HepG2 (cell line): Measurements from ENCODE around the gene SLC16A3. TPM values are rescaled to one million over a fixed set of nuclear protein-coding genes. Genes with fewer than 3 reads are reported as not detected.

Experiments
- HINFP ChIP-seq: sonication (generic); formaldehyde crosslinking; IDR thresholded peaks from 2 replicates; pipeline ENCODE4 v1.4.0; 2020; ENCODE audit warnings: low read depth, mild to moderate bottlenecking, missing genetic modification reagents
- JUND ChIP-seq: sonication (generic); formaldehyde crosslinking; IDR thresholded peaks from 2 replicates; pipeline ENCODE4 v1.8.0; 2022; ENCODE audit warnings: mild to moderate bottlenecking, missing genetic modification reagents
- MAF1 ChIP-seq: sonication (generic); formaldehyde crosslinking; IDR thresholded peaks from 2 replicates; pipeline ENCODE4 v1.5.0; 2020; ENCODE audit warnings: missing genetic modification reagents, borderline replicate concordance
- POGZ ChIP-seq: sonication (generic); formaldehyde crosslinking; IDR thresholded peaks from 2 replicates; pipeline ENCODE4 v1.4.0; 2020; ENCODE audit warnings: mild to moderate bottlenecking, missing genetic modification reagents
- POLR2G ChIP-seq: fragments of 200-400 bp; formaldehyde crosslinking; IDR thresholded peaks from 2 replicates; pipeline ENCODE4 v1.6.1; 2018; ENCODE audit warnings: mild to moderate bottlenecking, low read depth, low read length, moderate library complexity
- SP1 ChIP-seq, 2 experiments: fragments of 450-650 bp in 1 of 2; sonication (generic) in 1 of 2; formaldehyde crosslinking in 1 of 2; IDR thresholded peaks; 2 replicates each; pipeline versions ENCODE4 v1.4.0 to v1.6.1; 2016 to 2020; ENCODE audit warnings: missing genetic modification reagents in 1 of 2
- TEAD3 ChIP-seq: optimal IDR thresholded peaks from 2 replicates; pipeline ENCODE3; 2016; ENCODE audit warnings: borderline replicate concordance
- ZBTB2 ChIP-seq: sonication (generic); formaldehyde crosslinking; IDR thresholded peaks from 2 replicates; pipeline ENCODE4 v1.8.0; 2022; ENCODE audit warnings: low read depth, missing genetic modification reagents
- ZFP41 ChIP-seq: sonication (generic); formaldehyde crosslinking; IDR thresholded peaks from 2 replicates; pipeline ENCODE4 v1.4.0; 2020; ENCODE audit warnings: mild to moderate bottlenecking, missing genetic modification reagents, borderline replicate concordance
- ZNF10 ChIP-seq: sonication (generic); formaldehyde crosslinking; IDR thresholded peaks from 2 replicates; pipeline ENCODE4 v1.4.0; 2020; ENCODE audit warnings: mild to moderate bottlenecking, low read depth, missing genetic modification reagents, borderline replicate concordance
- ZNF274 ChIP-seq: sonication (generic); formaldehyde crosslinking; IDR thresholded peaks from 2 replicates; pipeline ENCODE4 v1.5.1; 2020; ENCODE audit warnings: mild to moderate bottlenecking, missing genetic modification reagents
- ZNF550 ChIP-seq: sonication (generic); formaldehyde crosslinking; IDR thresholded peaks from 2 replicates; pipeline ENCODE4 v1.4.0; 2020; ENCODE audit warnings: mild to moderate bottlenecking, missing genetic modification reagents, borderline replicate concordance
- ZNF580 ChIP-seq: IDR thresholded peaks from 2 replicates; pipeline ENCODE4 v1.6.1; 2016; ENCODE audit warnings: low read depth, borderline replicate concordance
- ZNF652 ChIP-seq: IDR thresholded peaks from 2 replicates; pipeline ENCODE4 v1.6.1; 2016; ENCODE audit warnings: low read depth, borderline replicate concordance
- ZNF703 ChIP-seq: sonication (generic); formaldehyde crosslinking; IDR thresholded peaks from 2 replicates; pipeline ENCODE4 v1.5.1; 2020; ENCODE audit warnings: missing genetic modification reagents, mild to moderate bottlenecking, moderate library complexity, borderline replicate concordance
- ZNF776 ChIP-seq: sonication (generic); formaldehyde crosslinking; IDR thresholded peaks from 2 replicates; pipeline ENCODE4 v1.4.0; 2020; ENCODE audit warnings: mild to moderate bottlenecking, missing genetic modification reagents
- polyA plus RNA-seq, 8 experiments: library from polyadenylated mRNA; depleted of rRNA in 3 of 8; stranded (reverse) in 7 of 8; unstranded in 1 of 8; fragments of >200 nt; fragmentation: Illumina TruSeq in 4 of 8; extraction: Trizol in 4 of 8; gene quantifications; 2 replicates each; pipeline versions ENCODE4 v1.2.1 to v1.2.3, GENCODE V29; 2011 to 2016; ENCODE audit warnings: low read depth in 4 of 8, missing spikeins in 1 of 8, mixed read lengths in 1 of 8; ENCODE audit not compliant: insufficient read depth in 1 of 8
- total RNA-seq, 5 experiments: library from RNA; depleted of rRNA; stranded (reverse); fragments of >200 nt; fragmentation: Illumina TruSeq; extraction: Trizol; gene quantifications; 2 replicates each; pipeline ENCODE4 v1.2.3, GENCODE V29; 2016; ENCODE audit warnings: low read depth in 1 of 5
- TF ChIP-seq, protein P1 (sequence below): sonication (generic); formaldehyde crosslinking; IDR thresholded peaks from 2 replicates; pipeline ENCODE4 v1.4.0; 2020; ENCODE audit warnings: mild to moderate bottlenecking, missing genetic modification reagents, borderline replicate concordance
- TF ChIP-seq, protein P2 (sequence below): sonication (generic); formaldehyde crosslinking; IDR thresholded peaks from 2 replicates; pipeline ENCODE4 v1.8.1; 2022; ENCODE audit warnings: low read depth, mild to moderate bottlenecking, missing genetic modification reagents
- TF ChIP-seq, protein P3 (sequence below): sonication (generic); formaldehyde crosslinking; IDR thresholded peaks from 2 replicates; pipeline ENCODE4 v1.8.0; 2023; ENCODE audit warnings: mild to moderate bottlenecking, missing genetic modification reagents

Gene SLC16A3
- total and polyA plus RNA-seq, 2 of the 13 experiments (the other 11 are each of a cell fraction or from before 2014, with no cell fraction given) = 242 to 349 TPM

DNA sequence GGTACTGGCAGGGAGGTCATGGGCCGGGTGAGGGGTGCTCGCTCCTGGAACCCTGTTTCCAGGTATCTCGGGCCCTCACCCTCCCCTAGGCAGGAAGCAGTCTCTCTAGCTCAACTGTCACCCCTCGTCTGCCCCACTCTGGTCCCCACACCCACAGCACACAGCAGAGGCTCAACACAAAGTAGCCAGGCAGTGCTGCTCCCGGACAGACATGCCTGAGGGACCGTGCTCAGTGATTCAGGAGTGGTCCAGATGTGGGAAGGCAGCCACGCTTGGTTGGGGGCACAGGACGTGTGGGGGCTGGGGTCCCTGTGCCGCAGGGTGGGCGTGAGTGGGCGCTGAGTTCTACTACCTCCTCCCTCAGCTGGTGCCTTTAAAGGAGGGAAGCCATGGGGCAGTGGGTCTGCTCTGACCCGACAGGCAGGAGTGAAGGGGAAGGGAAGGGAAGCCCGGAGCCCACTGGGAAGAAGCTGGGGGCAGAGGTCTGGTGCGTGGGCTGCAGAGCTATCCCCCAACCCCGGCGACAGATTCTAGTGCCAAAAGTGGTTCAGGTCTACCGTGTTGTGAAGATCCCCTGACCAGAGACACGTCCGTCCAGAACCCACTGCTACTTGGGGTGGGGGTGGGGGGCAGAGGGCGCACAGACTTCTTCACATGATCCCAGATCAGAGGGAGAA, 11.8 kb downstream of the SLC16A3 start (continued):
- TF ChIP-seq SP1 (IDR thresholded peaks at IDR 0.05) (no peak), SP1 (CRISPR knock-in tag; IDR thresholded peaks at IDR 0.05) (0 out of 2 replicates have a peak, but pooled peaks have one; percentile 9), HINFP (CRISPR knock-in tag) (peak; percentile 52), TEAD3 (CRISPR knock-in tag) (peak; percentile 12), POLR2G (peak; percentile 54), JUND (0 out of 2 replicates have a peak, but pooled peaks have one; percentile 6), ZNF580 (CRISPR knock-in tag) (peak; percentile 54; the same call in 1 of the 2 replicates), MAF1 (CRISPR knock-in tag) (0 out of 2 replicates have a peak, but pooled peaks have one; percentile 35), ZNF550 (CRISPR knock-in tag) (0 out of 2 replicates have a peak, but pooled peaks have one; percentile 76), POGZ (CRISPR knock-in tag) (0 out of 2 replicates have a peak, but pooled peaks have one; percentile 8), ZNF10 (0 out of 2 replicates have a peak, but pooled peaks have one; percentile 70), ZBTB2 (CRISPR knock-in tag) (peak; percentile 22), ZNF274 (peak; percentile 27; the same call in 1 of the 2 replicates), ZNF652 (no peak), ZFP41 (CRISPR knock-in tag) (no peak), ZNF703 (peak; percentile 37; the same call in 1 of the 2 replicates), ZNF776 (CRISPR knock-in tag) (0 out of 2 replicates have a peak, but pooled peaks have one; percentile 58)
- TF ChIP-seq, protein P1, sequence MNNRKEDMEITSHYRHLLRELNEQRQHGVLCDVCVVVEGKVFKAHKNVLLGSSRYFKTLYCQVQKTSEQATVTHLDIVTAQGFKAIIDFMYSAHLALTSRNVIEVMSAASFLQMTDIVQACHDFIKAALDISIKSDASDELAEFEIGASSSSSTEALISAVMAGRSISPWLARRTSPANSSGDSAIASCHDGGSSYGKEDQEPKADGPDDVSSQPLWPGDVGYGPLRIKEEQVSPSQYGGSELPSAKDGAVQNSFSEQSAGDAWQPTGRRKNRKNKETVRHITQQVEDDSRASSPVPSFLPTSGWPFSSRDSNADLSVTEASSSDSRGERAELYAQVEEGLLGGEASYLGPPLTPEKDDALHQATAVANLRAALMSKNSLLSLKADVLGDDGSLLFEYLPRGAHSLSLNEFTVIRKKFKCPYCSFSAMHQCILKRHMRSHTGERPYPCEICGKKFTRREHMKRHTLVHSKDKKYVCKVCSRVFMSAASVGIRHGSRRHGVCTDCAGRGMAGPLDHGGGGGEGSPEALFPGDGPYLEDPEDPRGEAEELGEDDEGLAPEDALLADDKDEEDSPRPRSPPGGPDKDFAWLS (CRISPR knock-in tag) = peak; percentile 64; the same call in 1 of the 2 replicates
- TF ChIP-seq, protein P2, sequence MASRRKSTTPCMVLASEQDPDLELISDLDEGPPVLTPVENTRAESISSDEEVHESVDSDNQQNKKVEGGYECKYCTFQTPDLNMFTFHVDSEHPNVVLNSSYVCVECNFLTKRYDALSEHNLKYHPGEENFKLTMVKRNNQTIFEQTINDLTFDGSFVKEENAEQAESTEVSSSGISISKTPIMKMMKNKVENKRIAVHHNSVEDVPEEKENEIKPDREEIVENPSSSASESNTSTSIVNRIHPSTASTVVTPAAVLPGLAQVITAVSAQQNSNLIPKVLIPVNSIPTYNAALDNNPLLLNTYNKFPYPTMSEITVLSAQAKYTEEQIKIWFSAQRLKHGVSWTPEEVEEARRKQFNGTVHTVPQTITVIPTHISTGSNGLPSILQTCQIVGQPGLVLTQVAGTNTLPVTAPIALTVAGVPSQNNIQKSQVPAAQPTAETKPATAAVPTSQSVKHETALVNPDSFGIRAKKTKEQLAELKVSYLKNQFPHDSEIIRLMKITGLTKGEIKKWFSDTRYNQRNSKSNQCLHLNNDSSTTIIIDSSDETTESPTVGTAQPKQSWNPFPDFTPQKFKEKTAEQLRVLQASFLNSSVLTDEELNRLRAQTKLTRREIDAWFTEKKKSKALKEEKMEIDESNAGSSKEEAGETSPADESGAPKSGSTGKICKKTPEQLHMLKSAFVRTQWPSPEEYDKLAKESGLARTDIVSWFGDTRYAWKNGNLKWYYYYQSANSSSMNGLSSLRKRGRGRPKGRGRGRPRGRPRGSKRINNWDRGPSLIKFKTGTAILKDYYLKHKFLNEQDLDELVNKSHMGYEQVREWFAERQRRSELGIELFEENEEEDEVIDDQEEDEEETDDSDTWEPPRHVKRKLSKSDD (CRISPR knock-in tag) = no peak
- TF ChIP-seq, protein P3, sequence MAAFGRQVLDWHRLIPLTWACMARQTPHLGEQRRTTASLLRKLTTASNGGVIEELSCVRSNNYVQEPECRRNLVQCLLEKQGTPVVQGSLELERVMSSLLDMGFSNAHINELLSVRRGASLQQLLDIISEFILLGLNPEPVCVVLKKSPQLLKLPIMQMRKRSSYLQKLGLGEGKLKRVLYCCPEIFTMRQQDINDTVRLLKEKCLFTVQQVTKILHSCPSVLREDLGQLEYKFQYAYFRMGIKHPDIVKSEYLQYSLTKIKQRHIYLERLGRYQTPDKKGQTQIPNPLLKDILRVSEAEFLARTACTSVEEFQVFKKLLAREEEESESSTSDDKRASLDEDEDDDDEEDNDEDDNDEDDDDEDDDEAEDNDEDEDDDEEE (CRISPR knock-in tag) = 0 out of 2 replicates have a peak, but pooled peaks have one; percentile 38
